GM18505 (cell line): ENCODE data around the gene ZDHHC1.

Experiments used
- ATAC-seq: cut with Tn5 transposase; IDR thresholded peaks from one replicate; pipeline ENCODE4 v1.9.1; 2021; ENCODE audit not compliant: unreplicated experiment
- POLR2A ChIP-seq: IDR thresholded peaks from 4 replicates; pipeline ENCODE4 v1.6.1; 2011; ENCODE audit warnings: borderline replicate concordance; ENCODE audit not compliant: insufficient read depth, insufficient read length; ENCODE audit errors: extremely low read depth

ZDHHC1 gene

DNA sequence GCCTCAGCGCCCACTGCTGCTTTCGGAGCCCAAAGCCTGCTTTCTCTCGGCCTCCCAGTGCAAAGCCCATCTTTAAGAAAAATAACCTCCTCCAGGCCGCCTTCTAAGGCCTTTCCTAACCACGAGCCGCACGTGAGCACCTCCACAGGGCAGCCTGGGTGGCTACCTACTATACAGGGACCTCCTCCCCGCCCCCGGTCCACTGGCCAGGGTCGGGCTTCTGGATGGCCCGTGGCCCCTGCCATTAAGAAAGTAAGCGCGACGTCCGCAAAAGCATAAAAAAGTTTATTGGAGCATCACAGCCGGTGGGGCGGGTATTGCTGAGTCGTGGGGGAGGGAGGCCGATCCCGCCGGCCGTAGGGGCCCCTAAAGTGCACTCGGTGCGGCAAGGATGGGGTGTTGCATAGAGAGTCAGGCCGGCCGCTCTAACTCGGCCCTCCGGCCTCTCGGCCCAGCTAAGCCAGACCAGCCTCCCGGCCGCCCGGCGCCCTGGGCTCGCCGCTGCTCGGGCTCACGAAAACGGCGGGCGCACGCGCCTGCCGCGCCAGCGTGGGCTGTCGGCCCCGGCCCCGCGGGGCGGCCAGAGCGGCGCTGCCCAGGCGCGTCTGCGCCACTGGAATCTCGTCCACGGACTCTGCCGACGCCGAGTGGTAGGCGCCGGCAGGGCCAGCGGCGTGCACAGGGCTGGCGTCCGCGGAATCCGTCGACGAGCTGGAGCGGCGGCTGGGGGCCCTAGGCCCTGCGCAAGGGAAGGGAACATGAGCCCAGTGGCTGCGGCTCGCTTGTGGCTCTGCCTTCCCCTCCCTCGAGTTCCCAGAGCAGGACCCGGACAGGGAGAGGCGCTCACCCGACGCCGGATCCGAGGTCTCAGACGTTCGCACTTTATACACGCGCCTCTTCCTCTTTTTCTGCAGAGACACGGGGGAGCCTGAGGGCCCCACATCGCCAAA lies 21.8 kb downstream of the ZDHHC1 start:
- no peak for TF ChIP-seq POLR2A
- no peak for ATAC-seq

DNA sequence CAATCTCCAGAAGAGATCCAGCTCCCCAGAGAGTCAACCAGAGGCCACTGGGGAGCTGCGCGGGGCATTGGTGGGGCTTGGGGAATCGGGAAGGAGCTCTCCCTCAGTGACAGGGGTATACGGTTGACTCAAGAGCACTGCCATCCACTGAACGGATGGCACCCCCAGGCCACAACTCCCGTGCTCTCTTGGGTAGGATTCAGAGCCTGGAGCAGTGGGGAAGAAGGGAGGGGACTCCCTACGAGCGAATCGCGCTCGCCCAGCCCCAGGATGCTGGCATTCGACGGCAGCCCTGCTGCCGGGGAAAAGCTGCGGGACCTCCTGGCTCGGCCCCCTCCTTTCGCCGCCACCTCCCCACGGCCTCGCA lies 22.5 kb downstream of the ZDHHC1 start:
- ATAC-seq: no peak

DNA sequence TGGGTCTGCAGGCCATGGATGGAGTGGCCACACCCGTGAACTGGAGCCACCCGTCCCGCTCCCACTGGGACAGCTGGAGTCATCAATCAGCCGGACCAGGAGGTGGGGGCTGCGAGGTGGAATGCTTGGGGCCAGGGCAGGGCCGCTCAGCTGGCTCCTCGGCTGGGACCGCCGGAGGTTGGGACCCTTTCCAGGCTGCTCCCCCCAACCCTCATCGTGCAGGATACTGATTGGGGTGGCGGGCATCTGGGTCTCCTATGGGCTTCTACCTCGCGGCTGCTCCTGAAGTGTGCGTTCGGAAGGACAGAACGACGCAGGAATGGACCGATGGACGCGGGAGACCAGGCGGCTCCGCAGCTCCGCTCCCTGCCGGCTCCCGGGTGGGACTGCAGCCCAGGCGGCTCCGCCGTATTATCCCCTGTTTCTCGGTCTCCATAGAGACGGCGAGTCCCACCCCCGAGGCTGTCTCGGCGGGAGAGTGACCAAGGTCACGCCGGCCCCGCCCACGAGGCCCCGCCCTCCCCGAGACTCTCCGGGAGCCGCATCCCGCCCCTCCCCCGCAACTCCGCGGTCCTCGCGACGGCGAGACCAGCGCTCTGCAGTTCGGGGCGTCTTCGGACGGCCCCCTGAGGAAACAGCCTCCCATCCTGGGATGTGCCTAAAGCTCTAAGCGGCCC lies 23.0 kb downstream of the ZDHHC1 start, which contains the start of gene TPPP3:
Gene TPPP3 (minus strand): TSS at position 388 of the 677 bp plus-strand sequence. CDS start 2,387 bp downstream, outside the sequence.
- TF ChIP-seq POLR2A: no peak
- no peak for ATAC-seq

More for the DNA sequence above, 22.5 kb downstream of the ZDHHC1 start:
- no peak for TF ChIP-seq POLR2A

DNA sequence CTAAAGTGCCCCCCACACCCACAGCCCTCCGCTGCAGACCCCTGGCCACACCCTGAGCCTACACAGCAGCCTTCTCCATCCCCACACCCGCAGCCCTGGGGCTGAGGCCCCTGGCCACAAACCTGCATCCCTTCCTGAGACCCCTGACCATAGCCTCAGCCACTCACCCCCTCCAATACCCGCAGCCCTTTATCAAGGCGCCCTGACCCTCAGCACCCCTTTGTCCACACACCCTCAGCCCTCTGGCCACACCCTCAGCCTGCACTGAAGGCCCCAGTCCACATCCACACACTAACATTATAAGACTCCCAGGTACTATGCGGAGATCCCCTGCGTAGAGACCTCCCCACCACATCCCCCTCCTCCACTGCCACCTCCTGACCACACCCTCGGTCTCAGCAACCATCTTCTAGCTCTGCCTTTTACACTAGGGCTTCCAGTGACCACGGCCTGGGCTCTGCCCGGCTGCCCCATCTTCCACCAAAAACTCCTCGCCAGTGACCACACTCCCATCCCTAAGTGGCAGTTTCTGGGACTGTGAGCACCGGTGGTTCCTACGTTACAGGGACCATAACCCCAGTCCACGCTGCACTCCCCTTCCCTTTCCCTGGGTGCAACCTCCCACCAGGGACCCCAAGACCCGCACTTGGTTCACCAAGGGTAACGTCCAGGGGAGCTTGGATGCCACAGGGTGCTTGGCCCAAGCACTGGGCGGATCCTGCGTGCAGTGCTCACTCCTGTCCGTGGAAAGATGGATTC lies 23.8 kb downstream of the ZDHHC1 start:
- no peak for TF ChIP-seq POLR2A
- ATAC-seq: no peak

DNA sequence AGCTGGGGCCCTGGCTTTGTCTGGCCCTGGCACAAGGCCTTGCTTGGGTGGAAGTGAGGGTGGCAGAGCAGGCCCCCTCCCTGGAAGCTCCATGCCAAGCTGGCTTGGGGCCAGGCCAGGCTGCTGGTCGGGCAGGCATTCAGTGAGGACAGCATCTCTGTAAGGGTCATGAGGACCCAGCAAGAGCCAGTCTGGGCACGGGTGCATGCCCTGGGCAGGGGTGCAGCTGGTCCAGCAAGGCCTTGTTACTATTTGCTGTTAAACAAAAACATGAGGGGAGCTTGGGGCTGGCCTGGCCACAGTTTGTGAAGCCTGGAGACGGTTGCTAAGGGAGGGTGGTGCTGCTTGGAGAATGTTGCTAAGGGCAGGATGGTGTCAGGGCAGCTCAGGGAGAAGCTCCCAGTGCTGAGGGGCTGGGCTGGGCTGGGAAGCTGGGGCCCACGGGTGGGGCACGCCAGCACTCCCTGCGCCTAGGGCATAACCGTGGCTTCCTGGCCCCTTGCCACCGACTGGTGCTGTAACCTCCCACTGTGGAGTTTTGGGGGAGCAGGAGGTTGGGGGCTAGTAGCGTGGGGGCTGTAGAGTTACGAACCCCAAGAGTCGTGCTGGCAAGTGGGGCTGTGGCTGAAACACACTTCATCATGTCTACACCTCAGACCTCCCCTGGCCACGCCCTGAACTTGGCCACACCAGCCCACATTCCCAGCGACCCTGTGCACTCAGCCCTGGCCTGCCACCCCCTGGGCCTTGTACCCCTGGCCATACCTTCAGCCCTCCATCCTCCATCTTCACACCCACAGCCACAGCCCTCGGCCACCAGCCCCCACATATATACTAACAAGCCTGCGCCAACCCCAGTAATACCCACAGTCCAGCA lies 24.6 kb downstream of the ZDHHC1 start:
- TF ChIP-seq POLR2A: no peak
- ATAC-seq: no peak

DNA sequence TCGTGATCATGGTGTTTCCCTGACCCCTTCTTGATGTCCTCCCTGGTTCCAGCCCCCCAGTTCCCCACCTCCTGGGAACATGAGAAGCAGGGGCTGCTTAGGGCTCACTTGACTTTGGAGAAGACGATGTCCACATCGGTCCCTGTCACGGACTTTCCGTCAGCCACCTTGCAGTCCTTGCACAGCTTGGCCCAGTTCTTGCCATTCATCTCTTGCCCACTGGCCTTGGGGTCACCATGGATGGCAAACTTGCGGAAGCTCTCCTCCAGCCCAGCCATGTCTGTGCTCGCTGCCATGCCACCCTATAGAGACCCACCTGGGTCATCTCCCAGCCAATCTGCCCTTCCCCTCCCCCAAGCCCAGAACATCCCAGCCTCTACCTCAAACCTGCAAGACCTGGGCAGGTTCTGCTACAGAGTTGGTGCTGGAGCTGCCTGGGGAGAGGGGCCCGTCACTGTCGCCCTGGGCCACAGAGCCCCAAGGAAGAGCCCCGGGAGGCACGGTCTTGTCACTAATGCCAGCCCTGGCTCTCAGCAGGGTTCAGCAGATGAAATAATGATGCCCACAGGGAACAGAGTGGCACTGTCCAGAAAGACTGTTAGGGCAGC lies 25.4 kb downstream of the ZDHHC1 start:
- ATAC-seq: no peak
- no peak for TF ChIP-seq POLR2A

DNA sequence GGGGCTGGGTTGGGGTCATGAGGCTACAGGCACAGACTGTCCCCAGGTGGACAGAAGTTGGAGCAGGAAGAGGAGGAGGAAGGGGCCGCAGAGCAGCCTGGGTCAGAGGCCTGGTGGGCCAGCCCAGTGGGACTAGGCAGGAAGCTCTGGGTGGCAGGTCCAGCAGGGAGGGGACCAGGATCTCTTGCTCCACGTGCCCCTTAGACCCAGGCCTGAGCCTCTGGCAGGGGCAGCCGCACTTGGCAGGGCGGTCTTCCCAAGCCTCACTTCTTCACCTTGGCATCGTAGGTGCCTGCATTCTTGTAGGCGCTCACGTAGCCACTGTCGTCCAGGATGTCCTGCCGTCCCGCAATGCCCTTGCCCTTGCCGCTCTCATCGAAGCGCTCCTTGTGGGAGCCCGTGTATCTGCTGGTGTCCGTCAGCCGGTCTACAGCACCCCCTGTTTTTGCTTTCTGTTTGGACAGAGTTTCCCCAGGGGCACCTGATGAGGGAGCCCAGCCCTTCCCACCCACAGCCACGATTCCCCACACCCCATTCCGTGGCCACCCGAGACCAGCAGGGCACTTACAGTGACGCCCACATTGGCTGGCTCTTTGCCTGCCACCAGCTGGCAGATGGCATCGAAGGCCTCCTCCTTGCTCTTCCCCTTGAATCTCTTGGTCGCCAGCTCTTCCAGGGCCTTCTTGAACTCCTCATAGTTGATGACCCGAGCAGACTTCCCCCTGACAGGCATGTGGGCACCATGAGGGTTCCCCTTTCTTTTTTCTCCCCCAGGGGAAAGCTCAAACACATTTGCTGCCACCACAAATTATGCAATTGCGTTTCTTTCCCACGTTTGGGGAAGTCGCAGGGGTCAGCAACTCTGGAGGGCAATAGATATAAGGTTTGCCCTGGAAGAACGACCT lies 26.1 kb downstream of the ZDHHC1 start:
- no peak for ATAC-seq
- no peak for TF ChIP-seq POLR2A

DNA sequence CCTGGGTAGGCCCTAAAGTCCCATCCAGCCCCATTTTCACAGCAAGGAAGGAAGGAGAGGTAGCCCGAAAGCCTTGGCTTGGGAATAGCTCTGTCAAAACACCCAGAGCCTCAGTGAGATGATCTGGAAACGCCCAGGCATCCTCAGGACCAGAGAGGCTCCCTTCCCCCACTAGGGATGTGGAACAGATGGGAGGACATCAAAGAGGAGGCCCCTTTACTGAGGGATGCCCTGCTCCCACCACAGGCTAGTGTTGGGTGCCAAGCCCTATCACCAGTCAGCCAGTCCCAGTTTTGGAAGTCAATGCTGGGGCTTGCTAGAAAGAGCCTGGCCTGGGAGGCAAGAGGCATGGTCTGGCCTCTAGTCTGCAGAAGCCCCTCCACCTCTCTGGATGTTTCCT lies 27.7 kb downstream of the ZDHHC1 start:
- ATAC-seq: no peak
- no peak for TF ChIP-seq POLR2A

DNA sequence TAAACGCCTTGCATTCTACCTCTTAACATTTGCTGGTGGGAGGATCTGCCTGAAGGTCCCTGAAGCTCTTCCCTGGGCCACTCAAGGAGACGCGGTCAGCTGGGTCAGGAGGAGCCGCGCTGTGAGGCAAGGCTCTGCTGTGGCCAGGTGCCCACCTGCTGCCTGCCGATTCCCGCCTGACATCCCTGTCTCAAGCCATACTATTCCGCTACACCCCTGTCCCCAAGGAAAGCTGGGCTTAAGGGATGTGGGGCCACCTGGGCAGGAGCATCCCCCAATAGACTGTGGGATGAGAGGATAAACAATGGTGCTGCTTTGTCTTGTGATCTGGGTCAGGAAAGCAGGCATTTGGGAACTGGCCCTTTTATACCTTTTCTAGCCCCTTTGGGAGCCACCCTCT lies 28.1 kb downstream of the ZDHHC1 start:
- ATAC-seq: no peak

DNA sequence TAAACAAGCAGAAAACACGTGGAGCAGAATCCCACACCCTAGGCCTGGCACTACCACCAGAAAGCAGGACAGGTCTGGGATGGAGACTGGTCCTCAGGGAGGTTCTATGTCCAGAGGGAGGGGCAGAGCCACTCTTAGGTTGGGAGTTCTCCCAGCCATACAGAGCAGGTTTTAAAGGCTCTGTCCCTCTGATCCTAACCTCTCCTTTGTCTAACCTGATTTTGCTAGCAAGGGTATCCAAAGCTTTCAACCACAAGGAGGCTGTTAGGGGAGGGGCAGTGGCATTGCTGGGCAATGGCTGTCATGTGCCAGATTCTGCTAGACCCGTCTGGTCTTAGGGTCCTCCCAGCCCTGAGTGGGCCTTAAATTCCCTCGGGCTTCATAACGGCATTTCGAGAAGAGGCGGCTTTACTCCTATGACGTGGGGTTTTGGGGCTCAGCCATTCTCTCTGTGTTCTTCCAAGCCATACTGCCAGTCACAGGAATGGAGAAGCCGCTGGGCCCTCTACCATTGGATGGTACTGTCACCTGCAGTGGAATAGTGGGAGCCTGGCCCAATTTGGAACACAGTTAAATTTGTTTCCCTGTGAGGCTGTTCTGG lies 28.7 kb downstream of the ZDHHC1 start:
- no peak for TF ChIP-seq POLR2A
- no peak for ATAC-seq

More for the DNA sequence above, 28.1 kb downstream of the ZDHHC1 start:
- no peak for TF ChIP-seq POLR2A
